HuH-7 (cell line): ENCODE data around the gene C1orf226.
"Not testable (repeated sequence)": the region's sequence is repeated elsewhere in the genome, so short reads cannot be mapped to it uniquely, and the experiment has no call there.

ENCODE experiments used
- DNase-seq: peaks from one replicate; pipeline ENCODE4 v3.0.0; 2011; ENCODE audit warnings: low spot score

The C1orf226 gene

GRCh38 chr1:162407539-162407938 is 26.0 kb downstream of the C1orf226 start:
- DNase-seq = no peak

DNA sequence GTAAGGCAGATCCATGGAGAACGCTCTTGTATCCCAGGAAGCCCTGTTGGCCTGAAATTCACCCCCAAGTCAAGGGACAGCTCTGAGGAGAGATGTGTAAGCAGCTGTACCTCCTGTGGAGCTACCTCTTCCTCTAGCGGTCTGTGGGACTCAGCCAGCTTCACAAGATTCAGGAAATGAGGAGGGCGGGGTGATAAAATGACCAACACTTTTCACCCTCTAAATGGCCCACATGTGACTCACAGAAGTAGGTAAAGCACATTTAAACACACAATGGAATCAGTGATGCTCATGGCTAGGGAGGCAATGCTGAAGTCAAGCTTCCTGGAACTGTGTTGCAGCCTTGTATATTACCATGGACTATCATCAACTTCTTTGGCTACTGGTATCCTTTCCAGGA is 30.5 kb downstream of the C1orf226 start, which contains the start of gene SH2D1B:
SH2D1B (minus strand) TSS at position 135 of the 400 bp plus-strand sequence; CDS start at position 15, 120 bp downstream.
- no peak for DNase-seq

- DNase-seq = no peak
These were observed 34.7 kb downstream of the C1orf226 start for GRCh38 chr1:162416215-162416614.

GRCh38 chr1:162416909-162417308 is 35.4 kb downstream of the C1orf226 start:
- no peak for DNase-seq

- no peak for DNase-seq
These were observed 36.1 kb downstream of the C1orf226 start for GRCh38 chr1:162417650-162418049.

DNA sequence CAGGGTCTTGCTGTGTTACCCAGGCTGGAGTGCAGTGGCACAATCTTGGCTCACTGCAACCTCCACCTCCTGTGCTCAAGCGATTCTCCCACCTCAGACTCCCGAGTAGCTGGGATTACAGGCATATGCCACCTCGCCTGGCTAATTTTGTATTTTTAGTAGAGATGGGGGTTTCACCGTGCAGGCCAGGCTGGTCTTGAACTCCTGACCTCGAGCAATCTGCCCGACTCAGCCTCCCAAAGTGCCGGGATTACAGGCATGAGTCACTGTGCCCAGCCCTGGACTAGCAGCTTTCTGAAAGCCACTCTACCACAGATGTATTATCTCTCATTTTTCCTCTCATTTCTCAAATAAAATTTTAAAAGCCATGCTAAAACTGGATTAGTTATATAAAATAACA is 37.1 kb downstream of the C1orf226 start:
- DNase-seq = not testable (repeated sequence)

GRCh38 chr1:162419450-162419931 is 38.0 kb downstream of the C1orf226 start:
- DNase-seq = not testable (repeated sequence)

DNA sequence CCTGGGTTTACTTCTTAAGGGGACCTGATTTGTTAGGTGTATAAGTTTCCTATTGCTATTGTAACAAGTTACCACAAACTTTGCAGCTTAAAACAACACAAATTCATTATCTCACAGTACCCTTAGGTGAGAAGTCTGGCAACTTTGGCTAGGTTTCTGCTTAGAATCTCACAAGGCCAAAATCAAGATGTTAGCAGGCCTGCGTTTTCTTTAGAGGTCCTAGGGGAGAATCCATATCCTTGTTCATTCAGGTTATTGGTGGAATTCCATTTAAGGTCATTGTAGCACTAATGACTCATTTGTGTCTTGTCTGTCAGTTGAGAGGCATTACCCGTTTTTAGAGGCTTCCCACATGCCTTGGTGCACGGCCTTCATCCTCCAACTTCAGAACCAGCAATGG is 38.6 kb downstream of the C1orf226 start:
- no peak for DNase-seq

GRCh38 chr1:162421258-162422164 is 40.0 kb downstream of the C1orf226 start:
- no peak for DNase-seq

DNA sequence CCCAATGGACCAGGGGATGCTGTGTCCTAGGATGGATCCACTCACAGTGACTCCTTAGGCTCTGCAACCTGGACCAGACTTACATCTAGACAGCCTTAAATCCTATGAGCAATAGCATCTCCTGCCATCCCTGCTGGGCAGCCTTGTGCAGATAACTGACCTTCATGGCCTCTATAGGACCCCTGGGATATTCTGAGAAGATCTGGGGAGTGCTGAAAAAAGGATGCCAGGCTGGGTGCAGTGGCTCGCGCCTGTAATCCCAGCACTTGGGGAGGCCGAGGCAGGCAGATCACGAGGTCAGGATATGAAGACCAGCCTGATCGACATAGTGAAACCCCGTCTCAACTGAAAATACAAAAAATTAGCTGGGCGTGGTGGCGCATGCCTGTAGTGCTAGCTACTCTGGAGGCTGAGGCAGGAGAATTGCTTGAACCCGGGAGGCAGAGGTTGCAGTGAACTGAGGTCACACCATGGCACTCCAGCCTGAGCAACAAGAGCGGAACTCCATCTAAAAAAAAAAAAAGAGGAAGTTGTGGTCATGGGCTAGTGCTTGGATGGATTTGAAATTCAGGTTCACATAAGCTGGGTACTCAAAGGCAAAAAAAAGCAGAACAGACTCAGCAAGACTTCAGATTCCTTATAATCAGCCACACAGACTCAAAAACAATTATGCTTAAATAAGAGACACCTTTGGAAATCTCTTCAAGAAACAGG is 41.3 kb downstream of the C1orf226 start:
- no peak for DNase-seq

DNA sequence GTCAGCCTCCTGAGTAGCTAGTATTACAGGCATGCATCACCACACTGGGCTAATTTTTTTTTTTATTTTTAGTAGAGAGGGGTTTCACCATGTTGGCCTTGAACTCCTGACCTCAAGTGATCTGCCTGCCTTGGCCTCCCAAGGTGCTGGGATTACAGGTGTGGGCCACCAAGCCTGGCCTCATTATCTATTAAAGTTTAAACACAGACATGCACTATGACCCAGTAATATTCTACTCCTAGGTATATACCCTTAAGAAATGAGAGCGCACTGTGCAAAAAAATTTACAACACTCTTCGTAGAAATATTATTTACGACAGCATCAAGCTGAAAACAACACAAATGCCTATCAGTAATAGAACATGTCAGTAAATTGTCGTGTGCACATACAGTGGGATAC is 49.1 kb downstream of the C1orf226 start:
- no peak for DNase-seq

DNA sequence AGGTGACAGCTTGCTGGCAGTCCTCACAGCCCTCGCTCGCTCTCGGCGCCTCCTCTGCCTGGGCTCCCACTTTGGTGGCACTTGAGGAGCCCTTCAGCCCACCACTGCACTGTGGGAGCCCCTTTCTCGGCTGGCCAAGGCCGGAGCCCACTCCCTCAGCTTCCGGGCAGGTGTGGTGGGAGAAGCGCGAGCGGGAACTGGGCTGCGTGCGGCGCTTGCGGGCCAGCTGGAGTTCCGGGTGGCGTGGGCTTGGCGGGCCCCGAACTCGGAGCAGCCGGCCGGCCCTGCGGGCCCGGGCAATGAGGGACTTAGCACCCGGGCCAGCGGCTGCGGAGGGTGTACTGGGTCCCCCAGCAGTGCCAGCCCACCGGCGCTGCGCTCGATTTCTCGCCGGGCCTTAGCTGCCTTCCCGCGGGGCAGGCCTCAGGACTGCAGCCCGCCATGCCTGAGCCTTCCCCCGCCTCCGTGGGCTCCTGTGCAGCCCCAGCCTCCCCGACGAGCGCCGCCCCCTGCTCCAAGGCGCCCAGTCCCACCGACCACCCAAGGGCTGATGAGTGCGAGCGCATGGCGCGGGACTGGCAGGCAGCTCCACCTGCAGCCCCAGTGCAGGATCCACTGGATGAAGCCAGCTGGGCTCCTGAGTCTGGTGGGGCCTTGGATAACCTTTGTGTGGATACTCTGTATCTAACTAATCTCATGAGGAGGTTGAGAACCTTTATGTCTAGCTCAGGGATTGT is 51.6 kb downstream of the C1orf226 start:
- DNase-seq = not testable (repeated sequence)
